ENCODE data around the gene EXOC3L4. TPM values are rescaled to one million over a fixed set of nuclear protein-coding genes. Genes with fewer than 3 reads are reported as not detected.

Gene EXOC3L4
- polyA plus RNA-seq, 1 of the 3 experiments (the other 2 are of a cell fraction): 0.46 TPM

GRCh38 chr14:103091883-103092222 lies 2.7 kb upstream of the EXOC3L4 start:
- Histone ChIP-seq H3K36me3 (replicated peaks in 1 of 2; ENCODE audit: control insufficient read depth in 1 of 2, insufficient read depth in 2 of 2, low read length in 1 of 2) (no peaks in the 10 kb centered on the region), H3K4me2 (peak overlapping the region; percentile 50; the same call in 1 of the 2 replicates), H3K27me3 (ENCODE audit: insufficient read depth) (no peaks in the 10 kb centered on the region), H3K4me3 (ENCODE audit: low read depth in 2 of 2, low read length in 1 of 2) (no peak overlapping the region; a peak in 1 of 4 replicates), H3K9me3 (no peaks in the 10 kb centered on the region), H3K4me1 (ENCODE audit: control insufficient read depth in 1 of 2, insufficient read depth in 2 of 2, low read depth in 1 of 2, low read length in 1 of 2) (peaks cover 0 to 4% of the 10 kb centered on the region in 2 experiments; a peak in 1 of 4 replicates), H3K27ac (ENCODE audit: low read depth in 2 of 2, low read length in 1 of 2) (no peak overlapping the region), H2AFZ (ENCODE audit: low read depth) (no peak overlapping the region), H4K20me1 (ENCODE audit: insufficient read depth) (no peaks in the 10 kb centered on the region), H3K9ac (no peak overlapping the region), H3K9me2 (no peaks in the 10 kb centered on the region), H3F3A (replicated peaks; ENCODE audit: insufficient read depth) (peaks cover 4% of the 10 kb centered on the region), H3K79me2 (ENCODE audit: insufficient read depth) (no peaks in the 10 kb centered on the region)
- ChIA-PET POLR2A (no interaction called here), CTCF (interaction anchor here (1.3 to 3.2 kb wide), 4 partner anchors 13 to 299 kb away, joined by 3 to 14 read pairs (median 5); no protein-coding TSS in a partner anchor)
- DNase-seq: no peak
- no peak for TF ChIP-seq CHD2 (IDR thresholded peaks at IDR 0.05; ENCODE audit: low read length, partially characterized antibody)
- TF ChIP-seq GATA2 (CRISPR knock-in tag; IDR thresholded peaks at IDR 0.05): no peak
- no peak for TF ChIP-seq TEAD4 (IDR thresholded peaks at IDR 0.05; ENCODE audit: borderline replicate concordance, insufficient read depth)
- TF ChIP-seq, protein P1, sequence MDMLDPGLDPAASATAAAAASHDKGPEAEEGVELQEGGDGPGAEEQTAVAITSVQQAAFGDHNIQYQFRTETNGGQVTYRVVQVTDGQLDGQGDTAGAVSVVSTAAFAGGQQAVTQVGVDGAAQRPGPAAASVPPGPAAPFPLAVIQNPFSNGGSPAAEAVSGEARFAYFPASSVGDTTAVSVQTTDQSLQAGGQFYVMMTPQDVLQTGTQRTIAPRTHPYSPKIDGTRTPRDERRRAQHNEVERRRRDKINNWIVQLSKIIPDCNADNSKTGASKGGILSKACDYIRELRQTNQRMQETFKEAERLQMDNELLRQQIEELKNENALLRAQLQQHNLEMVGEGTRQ (IDR thresholded peaks at IDR 0.05; ENCODE audit: borderline replicate concordance, low read depth, low read length): no peak
- TF ChIP-seq, protein P2, sequence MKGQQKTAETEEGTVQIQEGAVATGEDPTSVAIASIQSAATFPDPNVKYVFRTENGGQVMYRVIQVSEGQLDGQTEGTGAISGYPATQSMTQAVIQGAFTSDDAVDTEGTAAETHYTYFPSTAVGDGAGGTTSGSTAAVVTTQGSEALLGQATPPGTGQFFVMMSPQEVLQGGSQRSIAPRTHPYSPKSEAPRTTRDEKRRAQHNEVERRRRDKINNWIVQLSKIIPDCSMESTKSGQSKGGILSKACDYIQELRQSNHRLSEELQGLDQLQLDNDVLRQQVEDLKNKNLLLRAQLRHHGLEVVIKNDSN (IDR thresholded peaks at IDR 0.05; ENCODE audit: borderline replicate concordance, low read depth): no peak
- TF ChIP-seq, protein P3, sequence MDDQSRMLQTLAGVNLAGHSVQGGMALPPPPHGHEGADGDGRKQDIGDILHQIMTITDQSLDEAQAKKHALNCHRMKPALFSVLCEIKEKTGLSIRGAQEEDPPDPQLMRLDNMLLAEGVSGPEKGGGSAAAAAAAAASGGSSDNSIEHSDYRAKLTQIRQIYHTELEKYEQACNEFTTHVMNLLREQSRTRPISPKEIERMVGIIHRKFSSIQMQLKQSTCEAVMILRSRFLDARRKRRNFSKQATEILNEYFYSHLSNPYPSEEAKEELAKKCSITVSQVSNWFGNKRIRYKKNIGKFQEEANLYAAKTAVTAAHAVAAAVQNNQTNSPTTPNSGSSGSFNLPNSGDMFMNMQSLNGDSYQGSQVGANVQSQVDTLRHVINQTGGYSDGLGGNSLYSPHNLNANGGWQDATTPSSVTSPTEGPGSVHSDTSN (IDR thresholded peaks at IDR 0.05): no peak
- TF ChIP-seq EP300 (IDR thresholded peaks at IDR 0.05; ENCODE audit: borderline replicate concordance in 1 of 2, low read depth in 1 of 2, low read length in 1 of 2): no peak
- TF ChIP-seq RFX5 (IDR thresholded peaks at IDR 0.05; ENCODE audit: low read length): no peak
- no peak for TF ChIP-seq NFIC (IDR thresholded peaks at IDR 0.05; ENCODE audit: borderline replicate concordance)
- TF ChIP-seq, protein P4, sequence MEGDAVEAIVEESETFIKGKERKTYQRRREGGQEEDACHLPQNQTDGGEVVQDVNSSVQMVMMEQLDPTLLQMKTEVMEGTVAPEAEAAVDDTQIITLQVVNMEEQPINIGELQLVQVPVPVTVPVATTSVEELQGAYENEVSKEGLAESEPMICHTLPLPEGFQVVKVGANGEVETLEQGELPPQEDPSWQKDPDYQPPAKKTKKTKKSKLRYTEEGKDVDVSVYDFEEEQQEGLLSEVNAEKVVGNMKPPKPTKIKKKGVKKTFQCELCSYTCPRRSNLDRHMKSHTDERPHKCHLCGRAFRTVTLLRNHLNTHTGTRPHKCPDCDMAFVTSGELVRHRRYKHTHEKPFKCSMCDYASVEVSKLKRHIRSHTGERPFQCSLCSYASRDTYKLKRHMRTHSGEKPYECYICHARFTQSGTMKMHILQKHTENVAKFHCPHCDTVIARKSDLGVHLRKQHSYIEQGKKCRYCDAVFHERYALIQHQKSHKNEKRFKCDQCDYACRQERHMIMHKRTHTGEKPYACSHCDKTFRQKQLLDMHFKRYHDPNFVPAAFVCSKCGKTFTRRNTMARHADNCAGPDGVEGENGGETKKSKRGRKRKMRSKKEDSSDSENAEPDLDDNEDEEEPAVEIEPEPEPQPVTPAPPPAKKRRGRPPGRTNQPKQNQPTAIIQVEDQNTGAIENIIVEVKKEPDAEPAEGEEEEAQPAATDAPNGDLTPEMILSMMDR (IDR thresholded peaks at IDR 0.05): no peak
- no peak for TF ChIP-seq RAD21 (IDR thresholded peaks at IDR 0.05; ENCODE audit: low read length)
- TF ChIP-seq RCOR1 (IDR thresholded peaks at IDR 0.05; ENCODE audit: low read length): no peak
- TF ChIP-seq EZH2phosphoT487 (IDR thresholded peaks at IDR 0.05; ENCODE audit: borderline replicate concordance, low read depth): no peak
- no peak for TF ChIP-seq POLR2AphosphoS5 (IDR thresholded peaks at IDR 0.05; ENCODE audit: low read depth, low read length)
- TF ChIP-seq IRF3 (IDR thresholded peaks at IDR 0.05; ENCODE audit: low read depth, low read length): no peak
- TF ChIP-seq FOXM1 (IDR thresholded peaks at IDR 0.05; ENCODE audit: low read depth): no peak
- no peak for TF ChIP-seq SIN3A (IDR thresholded peaks at IDR 0.05; ENCODE audit: borderline replicate concordance, low read depth, low read length)
- WGBS (ENCODE audit: low lambda C conversion rate): 60% methylated on average over 1 of the region's 9 CpGs

Data from SK-N-SH (cell line).